Measurements from ENCODE around the gene XPOT.
"Not testable (repeated sequence)": the region's sequence is repeated elsewhere in the genome, so short reads cannot be mapped to it uniquely, and the experiment has no call there.

DNA sequence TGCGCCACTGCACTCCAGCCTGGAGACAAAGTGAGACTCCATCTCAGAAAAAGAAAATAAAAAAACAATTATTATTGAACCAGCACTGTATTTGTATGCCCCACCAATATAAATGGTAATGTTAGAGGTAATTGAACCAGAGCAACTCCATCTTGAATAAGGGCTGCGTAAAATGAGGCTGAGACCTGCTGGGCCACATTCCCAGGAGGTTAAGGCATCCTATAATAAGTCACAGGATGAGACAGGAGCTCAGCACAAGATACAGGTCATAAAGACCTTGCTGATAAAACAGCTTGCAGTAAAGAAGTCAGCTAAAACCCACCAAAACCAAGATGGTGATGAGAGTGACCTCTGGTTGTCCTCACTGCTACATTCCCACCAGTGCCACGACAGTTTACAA lies 43.0 kb upstream of the XPOT start:
- TF ChIP-seq CTCF, POLR2A (IDR thresholded peaks at IDR 0.05): not testable (repeated sequence)

Data from lower leg skin (tissue), 3 donors.